SIG-M5 (cell line): Measurements from ENCODE around the gene GNPDA2.

ENCODE experiments used
- DNase-seq: peaks from one replicate; lab custom pipeline; 2025; lab: John Stamatoyannopoulos, UW

Gene GNPDA2

DNA sequence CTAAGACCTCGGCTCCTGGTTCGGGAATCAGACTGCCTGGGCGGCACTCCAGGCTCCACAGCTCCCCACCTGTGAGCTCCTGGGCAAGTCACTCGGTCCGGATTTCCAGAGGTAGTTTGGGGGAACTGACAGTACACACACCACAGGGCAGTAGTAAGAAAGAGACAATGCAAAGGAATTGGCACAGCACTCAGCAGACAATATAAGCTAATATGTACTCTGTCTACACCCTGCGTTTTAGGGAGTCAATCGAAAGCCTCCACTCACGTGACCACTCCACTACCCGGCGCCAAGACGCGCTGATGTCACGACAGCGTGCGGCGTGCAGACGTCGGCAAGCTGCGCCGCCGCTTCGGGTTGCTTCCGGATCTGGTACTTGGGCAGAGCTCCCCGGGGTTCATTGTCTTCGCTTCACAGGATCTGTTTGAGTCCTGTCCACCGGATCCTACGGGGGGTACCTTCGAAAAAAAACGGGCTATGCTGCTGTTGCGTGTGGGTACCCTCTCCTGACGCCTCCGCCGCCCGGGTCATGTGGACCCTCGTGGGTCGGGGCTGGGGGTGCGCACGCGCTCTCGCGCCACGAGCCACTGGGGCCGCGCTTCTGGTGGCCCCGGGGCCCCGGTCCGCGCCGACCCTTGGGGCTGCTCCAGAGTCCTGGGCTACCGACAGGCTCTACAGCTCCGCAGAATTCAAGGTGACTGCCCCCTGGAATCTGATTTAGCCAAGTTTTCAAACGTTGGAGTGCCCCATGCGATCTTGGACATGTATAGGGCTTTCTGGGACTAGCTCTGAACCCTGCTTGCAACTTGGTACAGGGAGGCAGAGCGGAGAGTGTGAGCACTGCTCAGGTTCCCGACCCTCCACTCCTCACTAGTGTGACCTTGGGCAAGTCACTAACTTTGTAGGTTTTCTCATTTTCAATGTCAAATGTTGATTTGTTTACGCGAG, 48.0 kb downstream of the GNPDA2 start, which contains the start of gene GUF1:
TSS of gene GUF1 (plus strand) at position 327 of the 948 bp plus-strand sequence. CDS start at position 530, 203 bp downstream.
- DNase-seq: peak; percentile 19

DNA sequence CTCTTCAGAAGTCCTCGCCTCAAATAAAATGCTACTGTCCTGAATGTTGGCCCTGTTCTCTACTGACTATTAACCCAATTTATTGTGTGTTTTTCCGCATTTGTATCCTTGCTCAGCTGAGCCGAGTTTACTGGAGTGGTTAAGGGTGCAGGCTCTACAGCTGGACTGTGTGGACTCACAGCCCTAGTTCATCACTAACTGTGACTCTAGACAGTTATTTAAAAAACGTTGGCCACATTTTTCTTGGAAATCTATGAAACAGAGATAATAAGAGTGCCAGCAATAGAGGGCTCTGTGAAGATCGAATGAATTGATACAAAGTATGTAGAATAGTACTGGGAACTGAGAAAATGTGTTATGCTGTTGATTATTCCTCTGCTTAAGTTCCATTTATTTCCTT, 51.0 kb downstream of the GNPDA2 start:
- no peak for DNase-seq

- no peak for DNase-seq
These were observed 51.9 kb downstream of the GNPDA2 start for GRCh38 chr4:44674471-44674870.

DNA sequence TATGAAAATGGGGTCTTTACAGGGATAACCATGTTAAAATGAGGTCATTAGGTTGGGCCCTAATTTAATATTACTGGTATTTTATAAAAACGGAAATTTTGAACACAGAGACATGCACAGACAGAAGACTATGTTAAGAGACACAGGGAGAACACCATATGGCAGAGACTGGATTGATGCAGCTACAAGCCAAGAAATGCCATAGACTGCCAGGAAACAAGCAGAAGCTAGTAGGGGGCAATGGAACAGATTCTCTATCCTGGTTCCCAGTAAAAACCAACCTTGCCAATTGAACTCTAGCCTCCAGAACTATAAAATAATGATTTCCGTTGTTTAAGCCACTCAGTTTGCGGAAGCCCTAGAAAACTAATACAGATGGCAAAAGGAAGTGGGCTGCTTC, 54.7 kb downstream of the GNPDA2 start:
- no peak for DNase-seq

GRCh38 chr4:44670506-44671199, 55.7 kb downstream of the GNPDA2 start:
- no peak for DNase-seq

DNA sequence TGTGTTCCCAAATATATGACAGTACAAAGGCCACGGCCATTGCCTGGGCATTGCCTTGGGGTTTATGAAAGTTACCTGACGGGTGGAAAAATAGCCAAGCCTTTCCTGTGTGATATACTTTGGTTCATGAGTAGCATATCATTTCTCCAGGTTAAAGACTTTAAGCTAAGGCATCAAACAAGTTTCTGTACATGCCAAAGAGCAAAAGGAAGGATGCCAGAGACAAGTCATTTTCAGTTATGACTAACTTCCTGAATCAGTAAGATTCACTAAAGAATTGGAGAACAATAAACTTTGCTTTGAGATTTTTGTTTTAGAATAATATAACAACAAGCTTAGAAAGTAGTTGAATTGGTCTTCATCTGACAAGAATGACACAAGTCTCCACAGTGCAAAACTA, 57.8 kb downstream of the GNPDA2 start:
- DNase-seq: no peak

DNA sequence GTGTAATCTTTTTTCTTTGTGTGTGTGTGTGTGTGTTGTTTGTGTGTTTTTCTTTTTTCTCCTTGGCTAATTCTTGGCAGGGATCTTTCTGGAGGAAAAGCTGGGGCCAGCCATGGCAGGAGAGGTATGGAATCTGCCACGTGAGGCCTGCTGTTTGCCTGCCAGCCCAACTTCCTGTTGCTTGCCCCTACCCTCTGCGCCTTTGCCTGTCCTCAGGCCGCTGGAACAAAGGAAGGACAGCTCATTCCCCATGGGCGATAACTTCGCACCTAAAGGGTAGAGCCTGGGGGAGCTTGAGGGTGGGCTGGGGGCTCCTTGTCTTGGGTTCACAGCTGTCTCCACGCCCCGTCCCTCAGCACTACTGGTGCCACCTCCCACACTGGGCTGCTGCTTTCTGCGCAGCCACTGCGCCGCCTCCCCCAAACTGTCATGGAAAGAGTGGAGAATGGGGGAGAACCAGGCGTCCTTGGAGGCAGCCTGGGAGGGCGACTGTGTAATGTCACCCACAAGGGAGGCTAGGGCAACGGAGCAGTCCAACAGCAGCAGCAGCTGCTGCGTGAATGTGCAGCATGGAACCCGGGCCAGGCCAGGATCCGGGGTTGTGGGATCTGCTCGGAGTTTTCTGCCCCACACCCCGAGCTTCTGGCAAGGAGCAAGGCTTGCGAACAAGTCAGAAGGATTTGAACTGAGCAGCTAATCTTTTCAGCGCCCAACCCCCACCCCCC, 62.7 kb downstream of the GNPDA2 start:
- no peak for DNase-seq

DNA sequence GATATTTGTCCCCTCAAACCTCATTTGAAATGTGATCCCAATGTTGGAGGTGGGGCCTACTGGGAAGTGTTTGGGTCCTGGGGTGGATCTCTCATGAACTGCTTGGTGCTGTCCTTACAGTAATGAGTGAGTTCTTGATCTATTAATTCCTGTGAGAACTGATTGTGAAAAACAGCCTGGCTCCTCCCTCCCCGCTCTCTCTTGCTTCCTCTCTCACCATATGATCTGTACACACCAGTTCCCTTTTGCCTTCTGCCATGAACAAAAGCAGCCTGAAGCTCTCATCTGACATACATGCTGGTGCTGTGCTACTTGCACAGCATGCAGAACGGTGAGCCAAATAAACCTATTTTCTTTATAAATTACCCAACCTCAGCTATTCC, 63.7 kb downstream of the GNPDA2 start:
- no peak for DNase-seq

GRCh38 chr4:44661940-44662622, 64.3 kb downstream of the GNPDA2 start:
- no peak for DNase-seq

- no peak for DNase-seq
These were observed 66.0 kb downstream of the GNPDA2 start for GRCh38 chr4:44660396-44660795.

DNA sequence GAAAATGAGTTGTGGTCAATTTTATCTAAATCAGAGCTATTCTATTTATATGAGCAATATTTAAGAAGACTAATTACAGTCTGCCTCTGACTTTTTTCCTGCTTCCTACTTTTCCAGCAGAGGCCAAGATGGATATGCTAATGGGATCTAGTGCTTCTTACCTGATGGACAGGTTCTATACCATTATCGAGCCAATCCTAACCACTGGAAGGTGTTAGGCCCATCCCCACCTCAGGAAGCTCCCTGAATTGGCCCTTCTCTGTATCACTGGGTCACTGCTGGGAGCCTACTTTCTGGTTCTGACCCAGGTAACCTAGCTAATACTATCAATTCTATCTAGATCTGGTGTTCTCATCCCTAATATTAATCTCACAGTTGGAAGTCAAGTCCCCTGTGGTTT, 74.4 kb downstream of the GNPDA2 start:
- DNase-seq: no peak
